Gastroesophageal sphincter (tissue), 4 donors: ENCODE measurements around the gene FAM98B. TPM values are rescaled to one million over a fixed set of nuclear protein-coding genes. Genes with fewer than 3 reads are reported as not detected.

Experiments
- ATAC-seq: fragments of 150-250 bp; one replicate; pipeline ENCODE4 v1.9.1; 2016; ENCODE audit warnings: mild to moderate bottlenecking, moderate library complexity
- H3K27ac ChIP-seq, 4 donors: fragments of 200-600 bp; sonication (generic) in 3 of 4; 1 replicate in 3 of 4; 2 replicates in 1 of 4; pipeline ENCODE4 v1.5.1; 2016 to 2019
- H3K27me3 ChIP-seq: fragments of 200-600 bp; sonication (generic); one replicate; pipeline ENCODE4 v1.5.1; 2019
- H3K36me3 ChIP-seq, 2 donors: fragments of 200-600 bp; sonication (generic); one replicate each; pipeline ENCODE4 v1.5.1; 2019; ENCODE audit warnings: control low read depth in 1 of 2
- H3K4me1 ChIP-seq, 3 donors: fragments of 200-600 bp; sonication (generic); 1 replicate in 2 of 3; 2 replicates in 1 of 3; pipeline ENCODE4 v1.5.1; 2016 to 2019; ENCODE audit warnings: control low read depth in 2 of 3
- H3K4me3 ChIP-seq, 2 donors: fragments of 200-600 bp; sonication (generic); one replicate each; pipeline ENCODE4 v1.5.1; 2019; ENCODE audit warnings: mild to moderate bottlenecking in 1 of 2, moderate library complexity in 1 of 2
- H3K9me3 ChIP-seq, 3 donors: fragments of 200-600 bp; sonication (generic); one replicate each; pipeline ENCODE4 v1.5.1; 2017 to 2019; ENCODE audit warnings: control low read depth in 2 of 3
- CTCF ChIP-seq, 4 experiments: fragments of 200-600 bp in 2 of 4; fragments of 450-650 bp in 2 of 4; sonication (generic) in 1 of 4; IDR thresholded peaks; one replicate each; pipeline ENCODE4 v1.5.1; 2017 to 2019; ENCODE audit warnings: antibody characterized with exemption in 4 of 4, mild to moderate bottlenecking in 2 of 4, moderate library complexity in 2 of 4
- EP300 ChIP-seq: sonication (generic); formaldehyde crosslinking; IDR thresholded peaks from one replicate; pipeline ENCODE4 v1.6.1; 2017; ENCODE audit warnings: antibody characterized with exemption, mild to moderate bottlenecking
- POLR2A ChIP-seq, 2 donors: fragments of 450-650 bp; IDR thresholded peaks; one replicate each; pipeline ENCODE4 v1.6.1; 2017; ENCODE audit warnings: antibody characterized with exemption in 2 of 2, mild to moderate bottlenecking in 2 of 2, moderate library complexity in 1 of 2
- POLR2AphosphoS5 ChIP-seq: sonication (generic); formaldehyde crosslinking; IDR thresholded peaks from one replicate; pipeline ENCODE4 v1.6.1; 2017; ENCODE audit warnings: antibody characterized with exemption
- WGBS, 2 donors: methylation state at CpG; one replicate each; pipeline ENCODE4 v1.1.5; 2018; ENCODE audit warnings: low coverage in 1 of 2; 5-methylcytosine and 5-hydroxymethylcytosine counted together
- total RNA-seq, 4 donors: library from RNA; depleted of rRNA; stranded (reverse); fragments of >200 nt; gene quantifications; one replicate each; pipeline ENCODE4 v1.1.0, GENCODE V29; 2016

The FAM98B gene
- total RNA-seq, 4 donors from 2014 or later: 10.6 to 15.6 (median 11.9) TPM

- no peaks in the 10 kb centered on the region for H3K9me3 ChIP-seq
- H3K27ac ChIP-seq: no peak overlapping the region
- H3K36me3 ChIP-seq: peaks cover 0 to 30% of the 10 kb centered on the region in 2 donors
- WGBS, 2 donors: 59% methylated on average over 2 of the region's 2 CpGs; no CpG with 5 or more reads in 1 of the 2 donors
- TF ChIP-seq CTCF (IDR thresholded peaks at IDR 0.05): no peak
- no peak for TF ChIP-seq POLR2A (IDR thresholded peaks at IDR 0.05)
- TF ChIP-seq POLR2AphosphoS5: no peak
- no peak for TF ChIP-seq EP300
- no peaks in the 10 kb centered on the region for H3K27me3 ChIP-seq
- H3K4me1 ChIP-seq: no peaks in the 10 kb centered on the region
- ATAC-seq: no peak
- no peak overlapping the region for H3K4me3 ChIP-seq
Observed at GRCh38 chr15:38486936-38487335, 33.0 kb downstream of the FAM98B start.

DNA sequence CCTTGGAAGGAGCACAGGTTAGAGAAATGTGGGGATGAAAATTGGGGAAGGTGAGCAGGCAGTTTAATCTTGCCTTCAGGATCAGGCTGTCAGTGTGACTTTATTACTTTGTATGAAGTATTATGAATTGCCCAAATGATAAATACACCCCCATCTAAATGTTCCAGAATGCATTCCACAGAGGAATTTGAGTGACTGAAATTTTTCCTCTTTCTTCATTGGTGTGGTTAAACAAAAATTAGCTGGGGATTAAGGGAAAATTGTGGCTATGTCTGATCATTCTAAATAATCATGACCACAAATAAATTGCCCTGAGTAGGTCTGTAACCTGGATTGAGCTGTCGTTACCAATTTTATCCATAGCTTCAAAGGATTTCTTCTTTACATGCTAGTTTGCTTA is 33.5 kb downstream of the FAM98B start:
- no peaks in the 10 kb centered on the region for H3K4me1 ChIP-seq
- no peak for ATAC-seq
- WGBS, 2 donors: 91 to 100% methylated on average over 1 of the region's 1 CpG
- H3K9me3 ChIP-seq: no peaks in the 10 kb centered on the region
- no peak overlapping the region for H3K27ac ChIP-seq
- peaks cover 0 to 25% of the 10 kb centered on the region in 2 donors for H3K36me3 ChIP-seq
- TF ChIP-seq POLR2A (IDR thresholded peaks at IDR 0.05): no peak
- TF ChIP-seq EP300: no peak
- no peak overlapping the region for H3K4me3 ChIP-seq
- no peaks in the 10 kb centered on the region for H3K27me3 ChIP-seq

DNA sequence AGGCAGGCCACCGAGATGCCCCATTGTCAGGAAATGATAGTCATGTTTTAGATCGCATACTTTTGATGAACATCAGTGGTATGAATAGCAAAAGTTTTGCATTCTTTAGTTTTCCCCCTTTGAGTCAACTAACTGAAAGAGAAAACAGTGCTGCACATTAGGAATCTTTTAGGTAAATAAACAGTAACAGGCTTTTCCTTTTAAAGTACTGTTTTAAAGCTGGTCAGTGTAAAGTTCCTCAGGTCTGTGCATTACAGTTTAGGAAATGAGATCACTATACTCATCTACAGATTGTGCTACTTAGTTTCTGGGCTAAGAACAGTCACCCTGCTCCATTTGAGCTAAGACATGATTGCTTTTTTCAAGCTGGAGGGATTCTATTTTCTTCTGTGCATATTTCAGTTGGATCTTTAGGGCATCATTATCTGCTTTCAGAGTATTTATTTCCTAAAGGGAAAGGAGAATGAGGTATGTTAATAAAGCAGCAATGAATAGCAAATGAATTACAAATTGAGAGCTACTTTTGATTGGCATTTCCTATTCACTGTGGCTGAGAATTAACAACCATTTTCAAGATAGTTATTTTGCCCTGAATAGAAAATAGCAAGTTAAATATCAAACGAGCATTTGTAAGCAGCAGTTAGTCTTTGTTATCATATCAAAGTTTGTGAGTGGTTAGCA is 36.5 kb downstream of the FAM98B start:
- ATAC-seq: no peak
- Histone ChIP-seq H3K4me3 (no peak overlapping the region), H3K36me3 (peaks cover 0 to 13% of the 10 kb centered on the region in 2 donors), H3K4me1 (no peaks in the 10 kb centered on the region), H3K27ac (no peak overlapping the region), H3K27me3 (no peaks in the 10 kb centered on the region), H3K9me3 (no peaks in the 10 kb centered on the region)
- 48 to 63% methylated on average over 3 of the region's 3 CpGs for WGBS, 2 donors
- TF ChIP-seq EP300 (no peak), POLR2A (IDR thresholded peaks at IDR 0.05) (no peak), CTCF (IDR thresholded peaks at IDR 0.05) (no peak), POLR2AphosphoS5 (no peak)

GRCh38 chr15:38496151-38496550 is 42.2 kb downstream of the FAM98B start:
- 88 to 90% methylated on average over 1 of the region's 1 CpG for WGBS, 2 donors
- Histone ChIP-seq H3K27ac (no peak overlapping the region), H3K27me3 (no peaks in the 10 kb centered on the region), H3K36me3 (no peaks in the 10 kb centered on the region), H3K4me3 (no peak overlapping the region), H3K4me1 (no peaks in the 10 kb centered on the region), H3K9me3 (no peaks in the 10 kb centered on the region)
- no peak for TF ChIP-seq POLR2AphosphoS5
- no peak for ATAC-seq

GRCh38 chr15:38499651-38500050 is 45.7 kb downstream of the FAM98B start:
- TF ChIP-seq CTCF (IDR thresholded peaks at IDR 0.05): no peak
- TF ChIP-seq POLR2AphosphoS5: no peak
- no peak for TF ChIP-seq EP300
- TF ChIP-seq POLR2A (IDR thresholded peaks at IDR 0.05): no peak
- Histone ChIP-seq H3K27ac (no peak overlapping the region), H3K9me3 (no peaks in the 10 kb centered on the region), H3K27me3 (no peaks in the 10 kb centered on the region), H3K36me3 (no peaks in the 10 kb centered on the region), H3K4me1 (no peaks in the 10 kb centered on the region), H3K4me3 (no peak overlapping the region)
- no peak for ATAC-seq
- 100% methylated on average over 1 of the region's 1 CpG; no CpG with 5 or more reads in 1 of the 2 donors for WGBS, 2 donors

DNA sequence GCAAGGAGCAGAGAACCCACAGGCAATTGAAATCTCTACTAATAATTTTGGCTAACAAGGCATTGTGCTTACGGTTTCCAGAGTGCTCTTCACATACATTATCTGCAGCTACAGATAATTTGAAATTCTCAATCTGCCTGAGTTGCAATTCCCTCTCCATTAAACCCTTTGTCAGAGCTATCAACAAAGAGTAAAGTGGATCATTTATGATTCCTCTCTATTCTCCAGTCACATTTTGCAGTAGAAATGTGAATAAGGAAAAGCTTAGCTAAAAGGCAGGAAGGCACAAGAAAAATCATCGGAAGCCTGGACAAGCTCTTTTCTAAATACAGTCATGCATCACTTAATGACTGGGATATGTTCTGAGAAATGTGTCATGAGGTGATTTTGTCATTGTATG is 49.6 kb downstream of the FAM98B start:
- no peak for ATAC-seq
- Histone ChIP-seq H3K4me3 (no peak overlapping the region), H3K4me1 (no peaks in the 10 kb centered on the region), H3K27me3 (no peaks in the 10 kb centered on the region), H3K36me3 (no peaks in the 10 kb centered on the region), H3K9me3 (no peaks in the 10 kb centered on the region), H3K27ac (no peak overlapping the region)
- TF ChIP-seq POLR2AphosphoS5: no peak
- TF ChIP-seq CTCF (IDR thresholded peaks at IDR 0.05): no peak
- TF ChIP-seq POLR2A (IDR thresholded peaks at IDR 0.05): no peak
- TF ChIP-seq EP300: no peak
- 69% methylated on average over 2 of the region's 2 CpGs for WGBS, 2 donors
